ENCODE data around the gene MEOX2.

Gene MEOX2

GRCh38 chr7:15643000-15643705, 43.3 kb downstream of the MEOX2 start:
- H3K4me3 ChIP-seq (ENCODE audit: low read depth, low read length), result no peak overlapping the region
- TF ChIP-seq MAX (IDR thresholded peaks at IDR 0.05; ENCODE audit: low read depth, low read length) (no peak), CTCF (IDR thresholded peaks at IDR 0.05; ENCODE audit: low read depth, low read length) (no peak)
- DNase-seq (ENCODE audit: low read depth), result peak; percentile 61

- no peak for TF ChIP-seq MYC (IDR thresholded peaks at IDR 0.05; ENCODE audit: low read depth, low read length)
- TF ChIP-seq CTCF (IDR thresholded peaks at IDR 0.05; ENCODE audit: low read depth, low read length), result no peak
- no peak for TF ChIP-seq POLR2A (IDR thresholded peaks at IDR 0.05; ENCODE audit: extremely low read depth, insufficient read length)
- TF ChIP-seq MAX (IDR thresholded peaks at IDR 0.05; ENCODE audit: low read depth, low read length), result no peak
- DNase-seq (ENCODE audit: low read depth), result no peak
- no peak overlapping the region for H3K4me3 ChIP-seq (ENCODE audit: low read depth, low read length)
These were observed 57.6 kb downstream of the MEOX2 start for GRCh38 chr7:15628876-15629275.

- no peak for DNase-seq (ENCODE audit: low read depth)
- H3K4me3 ChIP-seq (ENCODE audit: low read depth, low read length), result no peak overlapping the region
- TF ChIP-seq POLR2A (IDR thresholded peaks at IDR 0.05; ENCODE audit: extremely low read depth, insufficient read length), result no peak
- TF ChIP-seq CTCF (IDR thresholded peaks at IDR 0.05; ENCODE audit: low read depth, low read length), result no peak
- TF ChIP-seq MYC (IDR thresholded peaks at IDR 0.05; ENCODE audit: low read depth, low read length), result no peak
- no peak for TF ChIP-seq MAX (IDR thresholded peaks at IDR 0.05; ENCODE audit: low read depth, low read length)
These were observed 60.4 kb downstream of the MEOX2 start for GRCh38 chr7:15626041-15626440.

GRCh38 chr7:15625466-15625865, 61.0 kb downstream of the MEOX2 start:
- DNase-seq (ENCODE audit: low read depth), result no peak
- TF ChIP-seq MAX (IDR thresholded peaks at IDR 0.05; ENCODE audit: low read depth, low read length) (no peak), CTCF (IDR thresholded peaks at IDR 0.05; ENCODE audit: low read depth, low read length) (no peak), POLR2A (IDR thresholded peaks at IDR 0.05; ENCODE audit: extremely low read depth, insufficient read length) (no peak), MYC (IDR thresholded peaks at IDR 0.05; ENCODE audit: low read depth, low read length) (no peak)
- H3K4me3 ChIP-seq (ENCODE audit: low read depth, low read length), result no peak overlapping the region

- TF ChIP-seq MAX (IDR thresholded peaks at IDR 0.05; ENCODE audit: low read depth, low read length), result no peak
- TF ChIP-seq CTCF (IDR thresholded peaks at IDR 0.05; ENCODE audit: low read depth, low read length), result no peak
- no peak for TF ChIP-seq POLR2A (IDR thresholded peaks at IDR 0.05; ENCODE audit: extremely low read depth, insufficient read length)
- TF ChIP-seq MYC (IDR thresholded peaks at IDR 0.05; ENCODE audit: low read depth, low read length), result no peak
- no peak for DNase-seq (ENCODE audit: low read depth)
- H3K4me3 ChIP-seq (ENCODE audit: low read depth, low read length), result no peak overlapping the region
These were observed 65.0 kb downstream of the MEOX2 start for GRCh38 chr7:15621468-15621867.

Measured in NB4 (cell line).